HG03457 (cell line): ENCODE measurements around the gene C10orf71.

ENCODE experiments used
- ATAC-seq: cut with Tn5 transposase; IDR thresholded peaks from one replicate; pipeline ENCODE4 v1.9.1; 2021; ENCODE audit warnings: moderate number of reproducible peaks; ENCODE audit not compliant: unreplicated experiment

The C10orf71 gene, protein sequence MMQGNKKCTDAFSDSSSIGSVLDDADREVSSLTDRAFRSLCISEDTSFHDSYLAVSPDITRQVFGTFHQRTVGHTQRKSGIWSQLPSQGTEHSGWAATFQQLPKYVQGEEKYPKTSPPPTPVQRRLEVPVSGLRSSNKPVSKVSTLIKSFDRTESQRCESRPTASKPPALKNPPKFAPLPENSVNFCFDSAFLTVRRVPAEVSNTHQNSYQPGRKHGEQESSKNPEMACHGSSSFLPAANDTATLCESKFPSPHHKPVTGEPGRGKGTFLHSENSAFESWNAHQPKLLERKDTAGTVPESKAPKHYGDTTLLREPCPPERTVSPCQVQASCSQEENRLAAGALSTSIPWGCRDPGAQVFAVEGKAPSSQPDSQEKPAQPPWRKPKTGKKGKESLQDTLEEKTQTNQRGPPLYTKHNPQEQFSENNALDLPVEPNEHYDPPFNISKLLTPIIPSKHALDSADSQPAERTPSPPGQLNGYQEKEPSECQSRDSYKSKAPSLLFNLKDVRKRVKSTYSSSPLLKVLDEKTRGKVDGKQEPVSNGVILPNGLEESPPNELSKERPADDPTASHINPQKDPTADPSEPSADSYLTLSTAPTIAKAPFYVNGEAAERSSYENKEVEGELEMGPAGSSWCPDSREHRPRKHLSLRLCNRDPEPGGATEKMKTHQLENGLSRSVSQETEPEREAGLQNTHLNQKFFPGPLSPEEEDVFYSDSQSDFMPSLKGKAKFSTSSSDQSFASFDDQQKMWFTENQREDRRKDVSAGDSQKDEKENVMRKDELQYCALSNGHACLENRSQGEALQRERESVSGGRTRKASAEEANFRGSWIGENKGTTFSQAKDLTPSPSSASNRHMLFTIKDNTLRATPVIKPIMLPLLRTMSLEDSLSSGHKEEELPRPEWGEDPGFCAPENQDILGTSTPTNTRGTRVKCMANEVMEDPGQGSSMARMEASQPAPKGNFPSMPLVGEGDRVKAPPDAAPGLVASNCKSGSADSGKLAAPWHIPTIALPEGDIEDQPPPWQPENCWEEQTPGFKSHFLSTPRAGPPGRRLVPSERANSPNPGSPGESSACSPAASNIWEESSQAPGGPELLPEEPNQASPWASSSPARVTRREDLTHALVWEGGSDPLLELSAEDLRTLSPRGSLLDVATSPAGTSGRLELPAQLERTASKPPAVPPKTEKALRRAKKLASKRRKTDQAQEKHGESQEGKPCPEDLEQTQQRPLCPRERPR (N-terminal part only)

GRCh38 chr10:49298983-49299815 is at the start of gene C10orf71:
C10orf71 (plus strand) TSS chr10:49299170; CDS start chr10:49322546, 23,376 bp downstream.
- ATAC-seq, result no peak

DNA sequence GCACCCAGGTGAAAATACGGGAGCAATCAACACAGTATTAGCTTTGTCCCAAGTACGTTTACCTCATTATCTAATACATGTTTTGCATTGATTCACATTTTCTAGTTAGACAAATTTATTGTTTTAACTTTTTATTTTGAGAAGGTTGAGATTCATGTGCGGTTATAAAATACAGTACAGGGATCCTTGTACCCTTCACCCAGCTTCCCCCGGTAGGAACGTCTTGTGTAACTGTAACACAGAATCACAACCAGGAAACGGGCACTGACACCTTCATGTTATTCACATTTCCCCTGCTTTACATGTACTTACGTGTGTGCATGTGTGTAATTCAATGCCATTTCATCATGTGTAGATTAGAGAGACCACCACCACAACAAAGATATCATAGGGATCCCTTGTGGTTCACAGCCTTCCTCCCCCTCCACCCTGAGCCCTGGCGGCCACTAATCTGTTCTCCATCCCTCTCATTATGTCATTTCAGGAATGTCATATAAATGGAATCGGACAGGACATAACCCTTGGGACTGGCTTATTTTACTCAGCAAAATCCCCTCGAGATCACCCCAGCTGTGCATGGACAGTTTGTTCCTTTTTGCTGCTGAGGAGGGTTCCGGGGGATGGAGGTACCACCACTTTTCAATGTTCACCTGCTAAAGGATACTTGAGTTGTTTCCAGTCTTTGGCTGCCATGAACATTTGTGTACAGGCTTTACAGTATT is 46.5 kb upstream of the C10orf71 start:
- no peak for ATAC-seq

DNA sequence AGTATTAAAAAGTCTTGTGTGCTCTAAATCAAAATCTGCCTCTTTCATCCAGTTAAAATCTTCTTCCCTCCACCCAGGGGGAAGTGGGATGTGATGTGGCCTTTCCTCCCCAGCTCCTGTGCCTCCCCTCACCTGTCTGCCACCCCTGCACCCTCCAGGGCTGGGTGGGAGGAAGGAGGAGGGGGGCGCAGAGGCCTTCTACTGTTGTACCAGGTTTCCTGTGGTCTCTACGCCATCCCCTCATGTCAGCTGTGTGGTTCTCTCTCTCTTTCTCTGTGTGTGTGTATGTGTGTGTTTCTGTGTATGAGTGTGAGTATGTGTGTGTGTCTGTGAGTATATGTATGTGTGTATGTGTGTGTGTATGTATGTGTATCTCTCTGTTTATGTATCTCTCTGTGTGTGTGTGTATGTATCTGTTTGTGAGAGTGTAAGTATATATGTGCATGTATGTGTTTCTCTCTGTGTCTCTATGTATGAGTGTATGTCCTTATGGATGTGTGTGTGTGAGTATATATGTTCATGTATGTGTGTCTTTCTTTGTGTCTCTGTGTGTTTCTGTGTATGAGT is 45.5 kb upstream of the C10orf71 start:
- no peak for ATAC-seq

- no peak for ATAC-seq
Measured at GRCh38 chr10:49254150-49254549, 44.8 kb upstream of the C10orf71 start.

DNA sequence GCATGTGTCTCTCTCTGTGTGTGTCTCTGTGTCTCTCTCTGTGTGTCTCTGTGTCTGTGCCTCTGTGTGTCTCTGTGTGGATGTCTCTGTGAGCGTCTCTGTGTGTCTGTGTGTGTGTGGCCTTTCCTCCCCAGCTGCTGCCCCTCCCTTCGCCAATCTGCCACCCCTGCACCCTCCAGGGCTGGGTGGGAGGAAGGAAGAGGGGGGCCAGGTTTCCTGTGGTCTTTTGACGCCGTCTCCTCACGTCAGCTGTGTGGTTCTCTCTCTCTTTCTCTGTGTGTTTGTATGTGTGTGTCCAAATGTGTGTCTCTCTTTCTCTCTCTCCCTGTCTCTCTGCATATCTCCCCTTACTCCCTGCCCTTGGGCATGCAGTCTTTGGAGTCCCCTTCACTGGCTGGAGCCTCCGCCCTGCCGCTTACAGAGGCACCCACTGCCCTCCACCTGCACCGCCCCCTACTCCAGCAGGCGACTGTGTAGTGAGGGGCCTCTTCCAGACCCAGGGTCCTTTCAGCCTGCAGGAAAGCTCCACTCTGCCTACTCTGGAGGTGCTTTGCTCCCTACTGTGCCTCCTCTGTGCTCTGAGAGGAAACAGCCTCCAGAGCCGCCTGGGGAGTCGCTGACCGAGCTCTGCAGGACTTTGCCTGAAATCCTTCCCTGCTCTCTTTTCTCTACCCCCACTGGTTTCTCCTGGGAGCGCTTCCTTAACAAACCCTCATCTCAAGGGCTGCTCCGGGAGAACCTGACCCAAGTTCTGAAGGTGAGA is 44.2 kb upstream of the C10orf71 start:
- ATAC-seq, result no peak

- ATAC-seq, result no peak
Measured at GRCh38 chr10:49255883-49256282, 43.1 kb upstream of the C10orf71 start.

DNA sequence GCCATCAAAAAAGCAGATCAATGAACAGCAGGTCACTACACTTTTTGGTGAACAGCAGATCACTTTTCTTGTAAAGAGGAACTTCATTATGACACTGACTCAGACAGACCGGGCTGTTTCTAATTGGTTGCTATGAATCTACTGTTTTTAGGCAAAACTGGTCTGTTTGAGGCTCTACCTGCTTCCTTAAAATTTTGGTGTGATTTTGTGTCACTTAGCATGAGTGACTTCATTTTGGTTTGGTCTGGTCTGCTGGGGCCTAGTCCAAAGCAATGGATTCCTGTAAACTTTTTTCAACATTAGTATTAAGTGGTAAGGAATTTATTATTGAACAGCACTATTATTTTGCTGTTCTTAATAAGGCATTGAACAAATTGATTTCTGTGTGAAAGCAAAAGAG is 41.8 kb upstream of the C10orf71 start:
- ATAC-seq, result no peak

- no peak for ATAC-seq
Measured at GRCh38 chr10:49257626-49258349, 41.2 kb upstream of the C10orf71 start.

DNA sequence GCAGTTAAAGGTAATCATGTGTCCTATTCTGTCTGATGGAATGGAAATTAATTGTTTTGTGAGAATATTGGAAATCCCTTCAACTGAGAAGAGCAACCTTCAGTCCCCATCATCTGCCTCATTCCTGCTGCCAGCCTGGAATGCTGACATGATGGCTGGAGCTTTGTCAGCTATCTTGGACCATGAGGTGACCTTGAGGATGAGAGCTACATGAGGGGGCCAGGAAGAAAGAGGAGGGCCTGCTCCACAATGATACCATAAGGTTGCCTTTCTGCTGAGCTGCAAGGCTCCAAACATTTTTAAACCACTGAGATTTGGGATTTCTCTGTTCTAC is 40.7 kb upstream of the C10orf71 start:
- no peak for ATAC-seq

GRCh38 chr10:49260644-49261296 is 38.2 kb upstream of the C10orf71 start:
- ATAC-seq, result no peak

- ATAC-seq, result no peak
Measured at GRCh38 chr10:49263591-49263990, 35.4 kb upstream of the C10orf71 start.

- no peak for ATAC-seq
Measured at GRCh38 chr10:49264177-49264677, 34.7 kb upstream of the C10orf71 start.

DNA sequence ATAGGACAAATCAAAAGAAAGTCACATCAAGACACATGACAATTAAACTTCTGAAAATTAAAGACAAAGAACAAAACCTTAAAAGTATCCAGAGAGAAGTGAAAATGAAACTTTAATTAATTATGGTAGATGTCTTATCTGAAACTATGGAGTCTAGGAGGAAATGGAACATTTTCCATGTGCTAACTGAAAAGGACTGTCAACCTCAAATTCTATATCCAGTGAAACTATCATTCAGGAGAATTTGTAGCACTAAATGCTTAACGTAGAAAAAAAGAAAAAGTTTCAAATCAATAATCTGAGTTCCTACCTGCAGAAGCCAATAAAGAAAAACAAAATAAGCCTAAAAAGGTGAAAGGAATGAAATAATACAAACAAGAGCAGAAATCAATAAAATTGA is 33.1 kb upstream of the C10orf71 start:
- ATAC-seq, result no peak

DNA sequence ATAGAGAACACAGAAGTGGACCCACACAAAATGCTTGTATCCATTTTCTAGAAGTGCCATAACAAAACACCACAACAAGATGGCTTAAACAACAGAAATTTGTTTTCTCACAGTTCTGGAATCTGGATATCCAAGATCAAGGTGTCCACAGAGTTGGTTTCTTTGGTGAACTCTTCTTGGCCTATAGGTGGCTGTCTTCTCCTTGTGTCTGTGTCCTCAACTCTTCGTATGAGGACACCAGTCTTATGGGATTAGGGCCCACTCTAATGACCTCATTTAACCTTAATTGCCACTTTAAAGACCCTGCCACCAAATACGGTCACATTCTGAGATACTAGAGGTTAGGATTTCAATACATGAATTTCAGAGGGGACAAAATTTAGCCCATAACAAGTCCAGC is 30.8 kb upstream of the C10orf71 start:
- no peak for ATAC-seq

DNA sequence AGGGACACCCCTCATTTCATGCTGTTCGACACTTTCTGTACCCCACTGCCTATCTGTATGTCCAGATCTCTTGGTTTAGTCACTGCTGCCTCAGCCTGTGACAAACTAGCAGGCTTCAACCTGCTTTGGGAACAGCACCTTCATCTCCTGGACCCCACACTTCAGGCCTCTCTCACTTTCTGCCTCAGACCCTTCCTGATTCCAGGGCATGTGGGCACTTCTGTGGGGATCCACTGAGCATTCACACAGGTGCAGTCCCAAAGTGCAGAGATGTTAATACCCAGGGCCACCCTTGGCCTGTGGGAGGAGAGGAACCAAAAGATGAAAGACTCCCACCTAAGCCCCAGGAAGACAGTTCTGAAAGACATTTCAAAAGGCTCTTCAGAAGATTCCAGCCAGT is 29.4 kb upstream of the C10orf71 start:
- ATAC-seq, result no peak

- no peak for ATAC-seq
Measured at GRCh38 chr10:49270565-49270964, 28.4 kb upstream of the C10orf71 start.

GRCh38 chr10:49271346-49271745 is 27.6 kb upstream of the C10orf71 start:
- no peak for ATAC-seq
